Stimulated activated naive CD8-positive, alpha-beta T cell treated with anti-CD3 and anti-CD28 coated beads, Interleukin-15, Interleukin-2, amounts not matched to agents 100 U/mL and 50 U/mL, for 24 hours (primary cell): ENCODE measurements around the gene REC114.
"Not testable (repeated sequence)": the region's sequence is repeated elsewhere in the genome, so short reads cannot be mapped to it uniquely, and the experiment has no call there.

ENCODE experiments used
- ATAC-seq: fragments of 150-1000 bp; cut with Tn5 transposase; one replicate; pipeline ENCODE4 v1.10.0; 2021
- DNase-seq: peaks from one replicate; pipeline ENCODE4 v3.0.0; 2021

The REC114 gene

GRCh38 chr15:73457334-73457733 is 14.4 kb downstream of the REC114 start:
- ATAC-seq: no peak
- DNase-seq: no peak

- ATAC-seq: no peak
Observed at GRCh38 chr15:73460662-73461061, 17.7 kb downstream of the REC114 start.

GRCh38 chr15:73464602-73465001 is 21.6 kb downstream of the REC114 start:
- no peak for DNase-seq

More at GRCh38 chr15:73460662-73461061, 17.7 kb downstream of the REC114 start:
- DNase-seq: no peak

GRCh38 chr15:73467758-73468157 is 24.8 kb downstream of the REC114 start:
- ATAC-seq (no peak), DNase-seq (no peak)

More at GRCh38 chr15:73464602-73465001, 21.6 kb downstream of the REC114 start:
- no peak for ATAC-seq

GRCh38 chr15:73474785-73475184 is 31.8 kb downstream of the REC114 start:
- ATAC-seq (no peak), DNase-seq (no peak)

GRCh38 chr15:73476704-73477216 is 33.8 kb downstream of the REC114 start:
- ATAC-seq (no peak), DNase-seq (no peak)

GRCh38 chr15:73480050-73480449 is 37.1 kb downstream of the REC114 start:
- no peak for ATAC-seq

GRCh38 chr15:73482166-73482565 is 39.2 kb downstream of the REC114 start:
- DNase-seq: no peak
- ATAC-seq: no peak

More at GRCh38 chr15:73480050-73480449, 37.1 kb downstream of the REC114 start:
- no peak for DNase-seq

GRCh38 chr15:73483053-73483452 is 40.1 kb downstream of the REC114 start:
- ATAC-seq (no peak), DNase-seq (no peak)

- no peak for DNase-seq
- ATAC-seq: no peak
Observed at GRCh38 chr15:73485372-73485771, 42.4 kb downstream of the REC114 start.

GRCh38 chr15:73485885-73486284 is 42.9 kb downstream of the REC114 start:
- DNase-seq, ATAC-seq: not testable (repeated sequence)

- no peak for ATAC-seq
- no peak for DNase-seq
Observed at GRCh38 chr15:73488698-73489097, 45.7 kb downstream of the REC114 start.

GRCh38 chr15:73493922-73494321 is 51.0 kb downstream of the REC114 start:
- ATAC-seq: no peak

GRCh38 chr15:73495181-73495580 is 52.2 kb downstream of the REC114 start:
- DNase-seq (no peak), ATAC-seq (no peak)

More at GRCh38 chr15:73493922-73494321, 51.0 kb downstream of the REC114 start:
- DNase-seq: no peak

- no peak for ATAC-seq
- no peak for DNase-seq
Observed at GRCh38 chr15:73500696-73501095, 57.7 kb downstream of the REC114 start.

- DNase-seq (no peak), ATAC-seq (no peak)
Observed at GRCh38 chr15:73504885-73505284, 61.9 kb downstream of the REC114 start.

GRCh38 chr15:73515527-73515926 is 72.6 kb downstream of the REC114 start:
- no peak for ATAC-seq
- no peak for DNase-seq

GRCh38 chr15:73517566-73517965 is 74.6 kb downstream of the REC114 start:
- ATAC-seq: no peak
- DNase-seq: no peak

- ATAC-seq: no peak
Observed at GRCh38 chr15:73518180-73518862, 75.4 kb downstream of the REC114 start.

GRCh38 chr15:73518876-73519733 is 76.1 kb downstream of the REC114 start:
- no peak for ATAC-seq
- DNase-seq: no peak

More at GRCh38 chr15:73518180-73518862, 75.4 kb downstream of the REC114 start:
- no peak for DNase-seq

- DNase-seq: no peak
- no peak for ATAC-seq
Observed at GRCh38 chr15:73522011-73522410, 79.0 kb downstream of the REC114 start.

GRCh38 chr15:73524919-73525318 is 82.0 kb downstream of the REC114 start:
- DNase-seq (no peak), ATAC-seq (no peak)

GRCh38 chr15:73527598-73527997 is 84.6 kb downstream of the REC114 start:
- ATAC-seq (no peak), DNase-seq (no peak)
